Measurements from ENCODE around the gene ITPR3.

Gene ITPR3

DNA sequence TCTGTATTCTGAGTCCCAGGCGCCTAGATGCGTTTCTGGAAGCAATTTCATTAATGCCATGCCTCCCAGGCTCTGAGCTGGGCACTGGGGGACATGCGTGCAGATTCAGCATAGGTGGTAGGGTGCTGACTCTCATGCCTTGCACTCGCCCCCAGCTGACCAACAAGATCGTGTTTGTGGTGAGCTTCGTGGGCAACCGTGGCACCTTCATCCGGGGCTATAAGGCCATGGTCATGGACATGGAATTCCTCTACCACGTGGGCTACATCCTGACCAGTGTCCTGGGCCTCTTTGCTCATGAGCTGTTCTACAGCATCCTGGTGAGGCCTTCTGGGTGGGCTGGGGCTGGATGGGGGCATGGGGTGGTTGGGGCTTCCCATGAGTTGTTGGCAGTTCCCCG, 68.8 kb downstream of the ITPR3 start:
- no peaks in the 10 kb centered on the region for H3K27me3 ChIP-seq
- no peaks in the 10 kb centered on the region for H3K9me3 ChIP-seq
- TF ChIP-seq, protein P1, sequence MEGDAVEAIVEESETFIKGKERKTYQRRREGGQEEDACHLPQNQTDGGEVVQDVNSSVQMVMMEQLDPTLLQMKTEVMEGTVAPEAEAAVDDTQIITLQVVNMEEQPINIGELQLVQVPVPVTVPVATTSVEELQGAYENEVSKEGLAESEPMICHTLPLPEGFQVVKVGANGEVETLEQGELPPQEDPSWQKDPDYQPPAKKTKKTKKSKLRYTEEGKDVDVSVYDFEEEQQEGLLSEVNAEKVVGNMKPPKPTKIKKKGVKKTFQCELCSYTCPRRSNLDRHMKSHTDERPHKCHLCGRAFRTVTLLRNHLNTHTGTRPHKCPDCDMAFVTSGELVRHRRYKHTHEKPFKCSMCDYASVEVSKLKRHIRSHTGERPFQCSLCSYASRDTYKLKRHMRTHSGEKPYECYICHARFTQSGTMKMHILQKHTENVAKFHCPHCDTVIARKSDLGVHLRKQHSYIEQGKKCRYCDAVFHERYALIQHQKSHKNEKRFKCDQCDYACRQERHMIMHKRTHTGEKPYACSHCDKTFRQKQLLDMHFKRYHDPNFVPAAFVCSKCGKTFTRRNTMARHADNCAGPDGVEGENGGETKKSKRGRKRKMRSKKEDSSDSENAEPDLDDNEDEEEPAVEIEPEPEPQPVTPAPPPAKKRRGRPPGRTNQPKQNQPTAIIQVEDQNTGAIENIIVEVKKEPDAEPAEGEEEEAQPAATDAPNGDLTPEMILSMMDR (IDR thresholded peaks at IDR 0.05; ENCODE audit: low read depth, low read length): no peak
- H3K4me1 ChIP-seq: peaks cover 14% of the 10 kb centered on the region
- DNase-seq: no peak
- H3K4me3 ChIP-seq (ENCODE audit: low read depth, low read length): no peak overlapping the region
- H3K36me3 ChIP-seq: no peaks in the 10 kb centered on the region

DNA sequence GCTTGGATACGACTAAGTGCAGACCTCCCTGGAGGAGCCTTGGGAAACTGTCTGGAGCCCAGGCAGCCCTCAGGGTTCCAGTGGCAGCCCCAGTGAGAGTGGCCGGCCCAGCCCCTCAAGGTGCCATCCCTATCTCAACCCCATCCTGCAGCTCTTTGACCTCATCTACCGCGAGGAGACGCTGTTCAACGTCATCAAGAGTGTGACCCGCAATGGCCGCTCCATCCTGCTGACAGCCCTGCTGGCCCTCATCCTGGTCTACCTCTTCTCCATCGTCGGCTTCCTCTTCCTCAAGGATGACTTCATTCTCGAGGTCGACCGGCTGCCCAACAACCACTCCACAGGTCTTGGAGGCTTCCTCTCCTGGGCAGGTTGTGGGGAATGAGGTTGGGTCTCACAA, 69.6 kb downstream of the ITPR3 start:
- Histone ChIP-seq H3K9me3 (no peaks in the 10 kb centered on the region), H3K27me3 (no peaks in the 10 kb centered on the region), H3K4me3 (ENCODE audit: low read depth, low read length) (no peak overlapping the region), H3K36me3 (no peaks in the 10 kb centered on the region), H3K4me1 (peaks cover 23% of the 10 kb centered on the region)
- no peak for DNase-seq
- TF ChIP-seq, protein P1 (IDR thresholded peaks at IDR 0.05; ENCODE audit: low read depth, low read length): no peak

DNA sequence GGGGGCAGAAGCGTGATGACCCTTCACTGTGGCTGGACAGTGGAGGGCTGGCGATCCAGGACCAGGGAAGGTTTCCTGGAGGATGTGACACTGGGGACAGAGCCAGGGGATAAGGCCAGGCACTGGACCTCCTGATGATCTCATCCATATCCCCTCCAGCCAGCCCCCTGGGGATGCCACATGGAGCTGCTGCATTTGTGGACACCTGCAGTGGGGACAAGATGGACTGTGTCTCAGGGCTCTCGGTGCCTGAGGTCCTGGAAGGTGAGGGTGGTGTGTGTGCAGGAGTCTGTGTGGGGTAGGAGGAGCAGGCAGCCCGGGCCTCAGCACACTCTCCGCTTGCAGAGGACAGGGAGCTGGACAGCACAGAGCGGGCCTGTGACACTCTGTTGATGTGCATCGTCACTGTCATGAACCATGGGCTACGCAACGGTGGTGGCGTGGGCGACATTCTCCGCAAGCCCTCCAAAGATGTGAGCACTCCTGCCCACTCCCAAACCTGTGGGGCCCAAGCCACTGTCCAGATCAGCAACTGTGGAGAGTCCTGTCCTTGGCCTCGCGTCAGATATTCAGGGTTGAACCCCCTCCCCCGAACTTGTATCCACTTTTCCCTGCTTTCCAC, 70.4 kb downstream of the ITPR3 start:
- Histone ChIP-seq H3K27me3 (no peaks in the 10 kb centered on the region), H3K4me3 (ENCODE audit: low read depth, low read length) (no peak overlapping the region), H3K36me3 (no peaks in the 10 kb centered on the region; the same call in 1 of the 2 replicates), H3K9me3 (no peaks in the 10 kb centered on the region), H3K4me1 (peaks cover 31% of the 10 kb centered on the region)
- DNase-seq: no peak
- TF ChIP-seq, protein P1 (IDR thresholded peaks at IDR 0.05; ENCODE audit: low read depth, low read length): no peak

DNA sequence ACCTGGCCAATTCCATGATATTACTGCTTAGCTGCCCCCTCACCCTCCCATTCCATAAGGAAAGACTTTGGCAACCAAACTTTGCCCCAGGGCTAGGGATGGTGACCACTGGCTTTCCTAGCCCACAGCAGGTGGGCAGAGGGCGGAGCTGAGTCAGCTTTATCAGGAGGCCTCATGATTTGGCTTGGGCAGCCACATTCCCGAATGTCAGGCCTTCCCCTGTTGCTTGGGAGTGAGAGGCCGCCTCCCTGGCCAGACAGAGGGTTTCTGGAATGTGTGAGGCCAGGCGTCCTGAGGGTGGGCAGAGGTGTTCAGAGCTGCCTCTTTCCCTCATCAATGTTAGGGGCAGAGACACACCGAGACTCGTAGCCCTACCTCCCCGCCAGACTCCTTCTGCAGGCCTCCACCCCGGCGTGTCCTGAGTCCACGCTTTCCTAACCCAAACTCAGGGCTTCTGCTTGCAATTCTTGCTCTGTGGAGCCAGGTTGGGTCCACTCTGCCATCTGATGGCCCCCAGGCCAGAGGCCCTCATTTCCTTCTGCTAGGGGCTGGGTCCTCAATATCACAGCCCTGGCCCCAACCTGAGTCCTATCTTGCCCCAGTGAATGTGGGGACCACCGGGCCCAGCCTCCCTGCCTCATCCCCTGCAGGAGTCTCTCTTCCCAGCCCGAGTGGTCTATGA, 71.1 kb downstream of the ITPR3 start:
- TF ChIP-seq, protein P1 (IDR thresholded peaks at IDR 0.05; ENCODE audit: low read depth, low read length): no peak
- no peak overlapping the region for H3K4me3 ChIP-seq (ENCODE audit: low read depth, low read length)
- DNase-seq: no peak
- peaks cover 38% of the 10 kb centered on the region for H3K4me1 ChIP-seq
- no peaks in the 10 kb centered on the region for H3K9me3 ChIP-seq
- H3K36me3 ChIP-seq: peaks cover 3% of the 10 kb centered on the region
- H3K27me3 ChIP-seq: no peaks in the 10 kb centered on the region

DNA sequence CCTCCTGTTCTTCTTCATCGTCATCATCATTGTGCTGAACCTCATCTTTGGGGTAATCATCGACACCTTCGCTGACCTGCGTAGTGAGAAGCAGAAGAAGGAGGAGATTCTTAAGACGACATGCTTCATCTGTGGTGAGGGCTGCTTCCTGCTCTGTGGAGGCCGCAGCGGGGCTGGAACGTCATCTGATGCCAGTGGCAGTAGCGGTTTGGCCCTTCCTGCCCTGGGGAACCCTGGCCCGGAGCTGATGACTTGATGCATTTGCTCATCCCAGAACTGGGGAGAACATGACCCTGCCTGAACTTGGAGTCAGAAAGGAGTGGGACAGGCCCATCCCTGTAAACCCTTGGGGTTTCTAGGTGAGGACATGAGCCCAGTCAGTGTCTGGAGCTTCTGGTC, 71.6 kb downstream of the ITPR3 start:
- H3K9me3 ChIP-seq: no peaks in the 10 kb centered on the region
- no peaks in the 10 kb centered on the region for H3K27me3 ChIP-seq
- H3K36me3 ChIP-seq: peaks cover 9% of the 10 kb centered on the region
- DNase-seq: no peak
- no peak overlapping the region for H3K4me3 ChIP-seq (ENCODE audit: low read depth, low read length)
- H3K4me1 ChIP-seq: peaks cover 41% of the 10 kb centered on the region
- TF ChIP-seq, protein P1 (IDR thresholded peaks at IDR 0.05; ENCODE audit: low read depth, low read length): no peak

Measured in BE2C (cell line).